K562 (cell line): ENCODE data around the gene SSBP2. TPM values are rescaled to one million over a fixed set of nuclear protein-coding genes. Genes with fewer than 3 reads are reported as not detected.

Experiments
- DPF2 ChIP-seq: fragments of 450-650 bp; IDR thresholded peaks from 2 replicates; pipeline ENCODE4 v1.6.1; 2016
- HOMEZ ChIP-seq: fragments of 250-450 bp; sonication (Bioruptor Pico); IDR thresholded peaks from 2 replicates; pipeline ENCODE4 v1.4.0; 2020; ENCODE audit warnings: mild to moderate bottlenecking, moderate library complexity
- KAT2B ChIP-seq: IDR thresholded peaks from one replicate; pipeline ENCODE4 v1.6.1; 2012; ENCODE audit warnings: low read depth, mild to moderate bottlenecking, control low read depth, inconsistent platforms, low read length, moderate library complexity
- MTA3 ChIP-seq: fragments of 450-650 bp; formaldehyde crosslinking; IDR thresholded peaks from 2 replicates; pipeline ENCODE4 v1.6.1; 2017; ENCODE audit warnings: mild to moderate bottlenecking, borderline replicate concordance
- NBN ChIP-seq: fragments of 450-650 bp; IDR thresholded peaks from 2 replicates; pipeline ENCODE4 v1.6.1; 2016; ENCODE audit warnings: low read depth, mild to moderate bottlenecking
- NUFIP1 ChIP-seq: fragments of 450-650 bp; IDR thresholded peaks from 2 replicates; pipeline ENCODE4 v1.6.1; 2018; ENCODE audit not compliant: partially characterized antibody
- PKNOX1 ChIP-seq: fragments of 450-650 bp; IDR thresholded peaks from 2 replicates; pipeline ENCODE4 v1.6.1; 2016
- TOE1 ChIP-seq, 2 experiments: fragments of 450-650 bp in 1 of 2; sonication (generic) in 1 of 2; formaldehyde crosslinking in 1 of 2; IDR thresholded peaks; 2 replicates each; pipeline versions ENCODE4 v1.7.1 to v1.8.0; 2016 to 2022; ENCODE audit warnings: borderline replicate concordance in 2 of 2, mild to moderate bottlenecking in 2 of 2, antibody characterized with exemption in 1 of 2, inconsistent platforms in 1 of 2, low read depth in 1 of 2, missing genetic modification reagents in 1 of 2, moderate library complexity in 1 of 2
- ZFP1 ChIP-seq: fragments of 450-650 bp; formaldehyde crosslinking; IDR thresholded peaks from 2 replicates; pipeline ENCODE4 v1.4.0; 2020; ENCODE audit warnings: mild to moderate bottlenecking, mixed read lengths
- ZFP30 ChIP-seq: fragments of 250-450 bp; sonication (Bioruptor Pico); IDR thresholded peaks from 2 replicates; pipeline ENCODE4 v1.8.0; 2022; ENCODE audit warnings: moderate library complexity, mild to moderate bottlenecking, inconsistent platforms, borderline replicate concordance
- ZNF277 ChIP-seq: fragments of 250-450 bp; sonication (Bioruptor Pico); IDR thresholded peaks from 2 replicates; pipeline ENCODE4 v1.8.0; 2022; ENCODE audit warnings: inconsistent platforms, mild to moderate bottlenecking, moderate library complexity, borderline replicate concordance
- ZNF551 ChIP-seq: fragments of 250-450 bp; sonication (Bioruptor Pico); IDR thresholded peaks from 2 replicates; pipeline ENCODE4 v1.5.0; 2021; ENCODE audit warnings: mild to moderate bottlenecking, moderate library complexity
- ZNF639 ChIP-seq, 2 experiments: fragments of 200-800 bp in 1 of 2; sonication (Bioruptor generic) in 1 of 2; sonication (generic) in 1 of 2; formaldehyde crosslinking in 1 of 2; IDR thresholded peaks in 1 of 2; conservative IDR thresholded peaks in 1 of 2; 2 replicates each; pipeline versions ENCODE4 v1.5.0 to v1.6.1; 2016 to 2020; ENCODE audit warnings: missing compliant biosample characterization in 1 of 2, missing genetic modification characterization in 1 of 2, missing genetic modification reagents in 1 of 2
- ZNF707 ChIP-seq: fragments of 250-450 bp; sonication (Bioruptor Pico); conservative IDR thresholded peaks from 2 replicates; pipeline ENCODE4 v1.8.0; 2022; ENCODE audit warnings: inconsistent platforms, mild to moderate bottlenecking, moderate library complexity
- ZNF717 ChIP-seq: fragments of 250-450 bp; sonication (Bioruptor Pico); IDR thresholded peaks from 2 replicates; pipeline ENCODE4 v1.5.0; 2021
- ZNF740 ChIP-seq, 3 experiments: fragments of 200-800 bp in 1 of 3; sonication (Bioruptor generic) in 1 of 3; sonication (generic) in 1 of 3; formaldehyde crosslinking in 1 of 3; IDR thresholded peaks; 2 replicates each; pipeline versions ENCODE4 v1.6.1 to v1.8.0; 2016 to 2022; ENCODE audit warnings: mild to moderate bottlenecking in 2 of 3, missing compliant biosample characterization in 2 of 3, missing genetic modification characterization in 2 of 3, missing genetic modification reagents in 1 of 3
- polyA plus RNA-seq, 8 experiments: library from polyadenylated mRNA; depleted of rRNA in 4 of 8; stranded (reverse) in 5 of 8; unstranded in 3 of 8; fragments of >200 nt; fragmentation: Nextera tagmentation in 2 of 8; fragmentation: Illumina TruSeq in 1 of 8; extraction: Ambion mirVana in 2 of 8; extraction: Trizol in 1 of 8; gene quantifications; 2 replicates each; pipeline versions ENCODE4 v1.2.1 to v1.2.3, GENCODE V29; 2011 to 2014; ENCODE audit warnings: inconsistent platforms in 1 of 8, missing spikeins in 1 of 8
- total RNA-seq, 7 experiments: library from RNA; depleted of rRNA in 6 of 7; stranded (reverse); fragments of >200 nt in 6 of 7; fragmentation: Illumina TruSeq in 2 of 7; extraction: Trizol in 2 of 7; gene quantifications; 2 replicates each; pipeline versions ENCODE4 v1.2.1 to v1.2.3, GENCODE V29; 2011 to 2021; ENCODE audit warnings: low replicate concordance in 1 of 7
- TF ChIP-seq, protein P1 (sequence below), 2 experiments: fragments of 450-650 bp; conservative IDR thresholded peaks; 2 replicates each; pipeline ENCODE4 v1.6.1; 2017; ENCODE audit warnings: mild to moderate bottlenecking in 2 of 2, moderate library complexity in 2 of 2

Gene SSBP2
- total and polyA plus RNA-seq, 9 of the 15 experiments (the other 6 are each of a cell fraction or from before 2014, with no cell fraction given) = 22.3 to 133 (median 42.1) TPM

GRCh38 chr5:81751009-81751835, at the start of gene SSBP2 (continued):
- TF ChIP-seq MTA3 = peak; percentile 4; the same call in 1 of the 2 replicates
- TF ChIP-seq ZFP30 (CRISPR knock-in tag) = no peak
- TF ChIP-seq PKNOX1 = peak; percentile 99
- peak; percentile 93 for TF ChIP-seq TOE1 (IDR thresholded peaks at IDR 0.05; ENCODE audit: borderline replicate concordance)
- no peak for TF ChIP-seq TOE1 (CRISPR knock-in tag; IDR thresholded peaks at IDR 0.05; ENCODE audit: borderline replicate concordance, low read depth)
- TF ChIP-seq ZNF740 (CRISPR knock-in tag; IDR thresholded peaks at IDR 0.05) = peak; percentile 74
- TF ChIP-seq ZNF740 (tag; IDR thresholded peaks at IDR 0.05) = peak in 1 of 2 experiments; percentile 60; a peak in 1 of 4 replicates
- TF ChIP-seq NBN = peak; percentile 87
- TF ChIP-seq ZNF717 = no peak
- TF ChIP-seq, protein P1, sequence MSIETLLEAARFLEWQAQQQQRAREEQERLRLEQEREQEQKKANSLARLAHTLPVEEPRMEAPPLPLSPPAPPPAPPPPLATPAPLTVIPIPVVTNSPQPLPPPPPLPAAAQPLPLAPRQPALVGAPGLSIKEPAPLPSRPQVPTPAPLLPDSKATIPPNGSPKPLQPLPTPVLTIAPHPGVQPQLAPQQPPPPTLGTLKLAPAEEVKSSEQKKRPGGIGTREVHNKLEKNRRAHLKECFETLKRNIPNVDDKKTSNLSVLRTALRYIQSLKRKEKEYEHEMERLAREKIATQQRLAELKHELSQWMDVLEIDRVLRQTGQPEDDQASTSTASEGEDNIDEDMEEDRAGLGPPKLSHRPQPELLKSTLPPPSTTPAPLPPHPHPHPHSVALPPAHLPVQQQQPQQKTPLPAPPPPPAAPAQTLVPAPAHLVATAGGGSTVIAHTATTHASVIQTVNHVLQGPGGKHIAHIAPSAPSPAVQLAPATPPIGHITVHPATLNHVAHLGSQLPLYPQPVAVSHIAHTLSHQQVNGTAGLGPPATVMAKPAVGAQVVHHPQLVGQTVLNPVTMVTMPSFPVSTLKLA (conservative IDR thresholded peaks at IDR 0.05) = peak; percentile 51 to 81; a peak in 2 of 4 replicates
- TF ChIP-seq NUFIP1 = peak; percentile 86
- peak in 1 of 2 experiments; percentile 71; a peak in 1 of 4 replicates for TF ChIP-seq ZNF639 (CRISPR knock-in tag; conservative IDR thresholded peaks at IDR 0.05 in 1 of 2, IDR thresholded peaks at IDR 0.05 in 1 of 2)
- no peak for TF ChIP-seq ZNF277 (CRISPR knock-in tag)
- TF ChIP-seq ZFP1 (CRISPR knock-in tag) = no peak
- no peak for TF ChIP-seq ZNF551 (CRISPR knock-in tag)
- no peak for TF ChIP-seq KAT2B
- peak; percentile 55; the same call in 1 of the 2 replicates for TF ChIP-seq DPF2
- no peak for TF ChIP-seq HOMEZ (CRISPR knock-in tag)
- no peak for TF ChIP-seq ZNF707 (CRISPR knock-in tag)
